ENCODE results near the gene ST6GALNAC4.

DNA sequence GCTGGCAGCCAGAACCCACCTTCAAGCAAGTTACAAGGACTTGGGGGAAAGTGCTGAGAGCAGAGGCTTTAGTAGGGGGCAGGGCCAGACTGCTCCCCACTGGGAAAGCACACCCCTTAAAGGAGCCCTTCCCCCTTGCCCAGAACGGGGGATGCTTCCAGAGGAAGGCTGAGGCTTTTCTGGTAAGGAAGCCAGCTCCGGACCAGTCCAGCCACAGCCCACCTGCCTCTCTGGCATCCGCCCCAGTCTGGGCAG lies 25.0 kb upstream of the ST6GALNAC4 start:
- TF ChIP-seq BRCA1 (IDR thresholded peaks at IDR 0.05; ENCODE audit: low read depth, low read length) (no peak), KLF5 (IDR thresholded peaks at IDR 0.05; ENCODE audit: partially characterized antibody) (no peak), EZH2 (IDR thresholded peaks at IDR 0.05; ENCODE audit: borderline replicate concordance, control insufficient read depth, low read depth, low read length) (no peak), POLR2A (IDR thresholded peaks at IDR 0.05; ENCODE audit: low read depth, low read length) (no peak), ZBTB11 (CRISPR knock-in tag; IDR thresholded peaks at IDR 0.05) (no peak), ETV6 (conservative IDR thresholded peaks at IDR 0.05 in 1 of 2, IDR thresholded peaks at IDR 0.05 in 1 of 2; ENCODE audit: borderline replicate concordance in 1 of 2, low read depth in 1 of 2) (no peak), HDGF (IDR thresholded peaks at IDR 0.05) (no peak), ZNF24 (IDR thresholded peaks at IDR 0.05) (no peak), POU2F2 (IDR thresholded peaks at IDR 0.05; ENCODE audit: borderline replicate concordance, low read depth, low read length) (no peak), SIN3A (IDR thresholded peaks at IDR 0.05; ENCODE audit: low read depth, low read length) (no peak), TARDBP (IDR thresholded peaks at IDR 0.05; ENCODE audit: borderline replicate concordance) (no peak), HDAC2 (IDR thresholded peaks at IDR 0.05) (no peak)
